ENCODE measurements around the gene HKDC1. TPM values are rescaled to one million over a fixed set of nuclear protein-coding genes. Genes with fewer than 3 reads are reported as not detected.

The HKDC1 gene
- total RNA-seq, 1 donor from 2014 or later, result 2.5 TPM

- Histone ChIP-seq H3K36me3 (no peaks in the 10 kb centered on the region), H3K27me3 (no peaks in the 10 kb centered on the region), H3K9me3 (no peaks in the 10 kb centered on the region), H3K4me3 (no peak overlapping the region), H3K27ac (no peak overlapping the region), H3K4me1 (no peaks in the 10 kb centered on the region)
- no peak for TF ChIP-seq POLR2AphosphoS5 (IDR thresholded peaks at IDR 0.05; ENCODE audit: insufficient read depth in 1 of 2, low read depth in 1 of 2)
- TF ChIP-seq CTCF (IDR thresholded peaks at IDR 0.05), result no peak
- TF ChIP-seq POLR2A (IDR thresholded peaks at IDR 0.05), result no peak
- intact Hi-C loops (cut with DNase I), result no loop called here
- no peak for DNase-seq (ENCODE audit: extremely low spot score in 2 of 2)
Observed at GRCh38 chr10:69270990-69271389, 50.9 kb downstream of the HKDC1 start.

DNA sequence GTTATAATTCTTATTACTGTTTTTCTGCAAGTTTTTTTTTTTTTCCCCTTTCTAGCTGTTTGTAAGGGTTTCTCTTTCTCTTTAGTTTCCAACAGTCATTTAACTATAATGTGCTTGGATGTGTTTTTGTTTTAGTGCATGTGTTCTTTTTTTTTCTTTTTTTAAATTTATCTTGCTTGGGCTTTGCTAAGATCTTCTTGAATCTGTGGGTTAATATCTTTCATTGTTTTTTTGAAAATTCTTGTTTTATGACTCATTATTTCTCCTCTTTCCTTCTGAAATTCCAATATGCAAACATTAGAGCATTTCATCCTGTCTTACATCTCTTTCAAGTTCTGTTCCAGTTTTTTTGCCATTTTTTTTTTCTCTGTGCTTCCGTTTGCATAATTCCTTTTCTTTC is 52.5 kb downstream of the HKDC1 start:
- Histone ChIP-seq H3K4me3 (no peak overlapping the region), H3K27me3 (no peaks in the 10 kb centered on the region), H3K9me3 (no peaks in the 10 kb centered on the region), H3K36me3 (no peaks in the 10 kb centered on the region), H3K27ac (no peak overlapping the region), H3K4me1 (no peaks in the 10 kb centered on the region)
- TF ChIP-seq CTCF (IDR thresholded peaks at IDR 0.05) (no peak), POLR2AphosphoS5 (IDR thresholded peaks at IDR 0.05; ENCODE audit: insufficient read depth in 1 of 2, low read depth in 1 of 2) (no peak), POLR2A (IDR thresholded peaks at IDR 0.05) (no peak)
- DNase-seq (ENCODE audit: extremely low spot score in 2 of 2), result no peak
- intact Hi-C loops (cut with DNase I), result no loop called here

DNA sequence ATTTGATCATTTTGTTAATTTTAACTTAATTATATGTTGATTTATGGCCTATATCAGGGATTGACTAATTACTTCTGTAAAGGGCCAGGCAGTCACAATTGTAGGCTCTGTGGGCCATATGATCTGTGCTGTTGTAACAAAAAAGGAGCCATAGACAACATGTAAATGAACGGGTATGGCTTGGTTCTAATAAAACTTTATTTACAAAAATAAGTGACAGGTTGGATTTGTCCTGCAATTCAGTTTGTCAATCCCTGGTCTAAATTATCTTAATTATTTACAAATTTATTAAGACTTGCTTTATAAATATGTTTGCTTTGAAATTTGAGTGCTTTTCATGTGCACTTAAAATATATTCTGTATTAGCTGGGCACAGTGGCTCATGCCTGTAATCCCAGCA is 55.3 kb downstream of the HKDC1 start:
- TF ChIP-seq CTCF (IDR thresholded peaks at IDR 0.05) (no peak), POLR2AphosphoS5 (IDR thresholded peaks at IDR 0.05; ENCODE audit: insufficient read depth in 1 of 2, low read depth in 1 of 2) (no peak), POLR2A (IDR thresholded peaks at IDR 0.05) (no peak)
- no peak for DNase-seq (ENCODE audit: extremely low spot score in 2 of 2)
- Histone ChIP-seq H3K4me3 (no peak overlapping the region), H3K27me3 (no peaks in the 10 kb centered on the region), H3K9me3 (no peaks in the 10 kb centered on the region), H3K4me1 (no peaks in the 10 kb centered on the region), H3K27ac (no peak overlapping the region), H3K36me3 (no peaks in the 10 kb centered on the region)
- intact Hi-C loops (cut with DNase I), result no loop called here

- no peak for DNase-seq (ENCODE audit: extremely low spot score in 2 of 2)
- H3K36me3 ChIP-seq, result no peaks in the 10 kb centered on the region
- H3K27me3 ChIP-seq, result no peaks in the 10 kb centered on the region
- H3K4me3 ChIP-seq, result no peak overlapping the region
- no peak overlapping the region for H3K27ac ChIP-seq
- intact Hi-C loops (cut with DNase I), result no loop called here
- H3K9me3 ChIP-seq, result no peaks in the 10 kb centered on the region
- TF ChIP-seq CTCF (IDR thresholded peaks at IDR 0.05) (no peak), POLR2A (IDR thresholded peaks at IDR 0.05) (no peak), POLR2AphosphoS5 (IDR thresholded peaks at IDR 0.05; ENCODE audit: insufficient read depth in 1 of 2, low read depth in 1 of 2) (no peak)
- no peaks in the 10 kb centered on the region for H3K4me1 ChIP-seq
Observed at GRCh38 chr10:69276503-69276902, 56.4 kb downstream of the HKDC1 start.

GRCh38 chr10:69278446-69278963 is 58.4 kb downstream of the HKDC1 start, which contains the start of gene HK1:
HK1 (plus strand) TSS chr10:69278496.
- H3K36me3 ChIP-seq, result no peaks in the 10 kb centered on the region
- H3K9me3 ChIP-seq, result no peaks in the 10 kb centered on the region
- intact Hi-C loops (cut with DNase I), result no loop called here
- no peak within 1 kb of the TSS for H3K27ac ChIP-seq
- no peaks in the 10 kb centered on the region for H3K27me3 ChIP-seq
- no peak within 1 kb of the TSS for H3K4me3 ChIP-seq
- no peak for DNase-seq (ENCODE audit: extremely low spot score in 2 of 2)
- no peaks in the 10 kb centered on the region for H3K4me1 ChIP-seq
- TF ChIP-seq CTCF (IDR thresholded peaks at IDR 0.05) (no peak), POLR2AphosphoS5 (IDR thresholded peaks at IDR 0.05; ENCODE audit: insufficient read depth in 1 of 2, low read depth in 1 of 2) (no peak), POLR2A (IDR thresholded peaks at IDR 0.05) (no peak)

Data from vagina (tissue), 2 donors.